Embryonic facial prominence (tissue), 1 donor: ENCODE measurements around the gene PHOSPHO2.

Experiments used
- DNase-seq: peaks from one replicate; pipeline ENCODE4 v3.0.0-alpha.2; 2016; ENCODE audit errors: extremely low spot score

PHOSPHO2 gene

DNA sequence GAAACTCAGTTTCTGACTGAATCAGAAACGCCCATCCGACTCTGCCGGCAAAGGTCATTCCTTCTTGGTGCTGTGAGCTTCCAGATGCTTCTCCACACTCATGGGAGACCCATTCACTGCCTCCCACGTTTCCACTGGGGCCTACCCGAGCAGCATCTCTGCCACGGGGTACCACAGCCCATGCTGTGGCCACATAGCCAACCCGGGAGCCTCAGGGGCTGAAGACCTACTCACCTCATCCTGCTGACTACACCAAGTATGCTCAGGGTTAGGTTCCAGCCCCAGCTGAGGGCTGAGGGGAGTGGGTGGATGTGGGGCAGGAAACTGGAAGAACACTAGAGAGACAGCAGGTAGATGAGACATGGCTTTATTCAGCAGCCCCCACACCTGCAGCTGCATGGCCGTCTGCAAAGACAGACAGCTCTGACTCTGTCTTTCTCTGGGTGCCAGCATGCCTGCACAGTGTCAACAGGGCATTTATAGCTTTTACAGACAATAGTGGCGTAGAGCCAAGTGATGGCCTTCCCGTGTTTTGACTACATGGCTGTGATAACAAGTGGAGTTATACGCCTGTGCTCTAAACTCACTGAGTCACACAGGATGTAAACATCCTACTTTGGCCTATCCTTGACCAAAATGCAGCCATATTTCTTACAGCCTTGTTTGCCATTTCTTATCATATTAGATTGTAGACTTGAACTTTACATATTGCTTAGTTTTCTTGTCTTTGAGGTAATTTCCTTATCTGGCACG is 22.8 kb downstream of the PHOSPHO2 start:
- no peak for DNase-seq

DNA sequence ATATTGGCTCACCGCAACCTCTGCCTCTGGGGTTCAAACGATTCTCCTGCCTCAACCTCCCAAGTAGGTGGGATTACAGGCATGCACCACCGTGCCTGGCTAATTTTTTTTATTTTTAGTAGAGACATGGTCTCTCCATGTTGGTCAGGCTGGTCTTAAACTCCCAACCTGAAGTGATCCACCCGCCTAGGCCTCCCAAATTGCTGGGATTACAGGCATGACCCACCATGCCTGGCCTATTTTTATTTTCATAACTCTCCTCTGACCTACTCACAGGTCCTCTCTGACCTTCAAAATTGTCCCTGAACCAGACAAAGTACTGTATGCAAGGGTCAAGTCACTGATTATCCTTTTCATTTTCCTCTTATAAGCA is 23.4 kb downstream of the PHOSPHO2 start:
- no peak for DNase-seq

DNA sequence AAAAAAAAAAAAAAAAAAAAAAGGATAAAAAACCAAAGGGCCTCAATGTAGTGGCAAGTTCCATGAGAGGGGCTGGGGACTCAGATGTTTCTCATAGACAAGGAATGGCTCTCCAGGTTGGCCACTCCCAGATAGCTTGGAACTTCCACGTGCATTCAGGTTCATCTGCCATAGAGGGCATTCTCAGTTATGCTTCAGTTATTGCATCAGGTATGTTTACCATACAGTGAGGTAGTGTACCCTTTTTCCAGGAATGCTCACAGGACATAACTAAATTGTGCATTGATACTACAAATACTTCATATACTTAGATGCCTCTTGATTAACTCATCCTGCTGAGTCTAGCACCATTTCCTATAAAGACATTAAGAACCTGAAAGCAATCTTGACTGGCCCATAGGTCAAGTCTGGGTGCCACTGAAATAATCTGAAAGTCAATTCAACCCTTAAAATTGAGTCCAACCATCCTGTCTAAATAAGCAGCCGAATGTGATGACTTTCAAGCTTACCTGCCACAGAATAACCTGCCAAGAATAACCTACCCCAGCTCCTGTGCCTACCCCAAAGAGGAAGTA is 24.7 kb downstream of the PHOSPHO2 start:
- no peak for DNase-seq

DNA sequence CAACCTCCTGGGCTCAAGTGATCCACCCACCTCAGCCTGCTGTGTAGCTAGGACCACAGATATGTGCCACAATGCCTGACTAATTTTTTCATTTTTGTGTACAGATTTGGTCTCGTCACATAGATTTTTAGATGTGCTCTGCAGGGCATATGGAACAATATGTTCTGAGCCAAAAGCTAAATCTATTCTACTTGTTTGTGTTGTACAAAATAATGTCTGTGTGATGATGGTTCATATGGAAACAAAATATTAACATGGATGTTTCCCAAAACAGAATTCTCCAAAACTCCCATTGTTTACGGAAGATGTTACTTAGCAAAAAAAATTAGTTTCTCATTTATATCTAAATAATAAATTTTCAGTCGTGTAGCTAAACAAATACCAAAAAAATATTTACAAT is 26.7 kb downstream of the PHOSPHO2 start:
- no peak for DNase-seq

DNA sequence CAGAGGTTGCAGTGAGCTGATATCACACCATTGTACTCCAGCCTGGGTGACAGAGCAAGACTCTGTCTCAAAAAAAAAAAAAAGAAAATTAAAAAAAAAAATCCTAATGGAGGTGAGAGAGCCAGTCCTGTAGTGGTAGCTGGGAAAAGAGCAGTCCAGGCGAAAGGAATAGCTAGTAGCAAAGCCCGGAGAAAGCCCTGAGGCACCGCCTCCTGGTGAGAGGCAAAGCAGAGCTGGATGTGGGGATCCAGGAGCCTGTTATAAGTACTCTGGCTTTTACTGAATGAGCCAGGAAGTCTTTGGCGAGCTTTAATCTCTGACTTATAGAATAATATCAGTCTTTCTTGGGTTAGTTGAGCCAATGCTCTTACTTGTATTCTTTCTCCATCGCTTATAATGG is 32.8 kb downstream of the PHOSPHO2 start:
- no peak for DNase-seq

DNA sequence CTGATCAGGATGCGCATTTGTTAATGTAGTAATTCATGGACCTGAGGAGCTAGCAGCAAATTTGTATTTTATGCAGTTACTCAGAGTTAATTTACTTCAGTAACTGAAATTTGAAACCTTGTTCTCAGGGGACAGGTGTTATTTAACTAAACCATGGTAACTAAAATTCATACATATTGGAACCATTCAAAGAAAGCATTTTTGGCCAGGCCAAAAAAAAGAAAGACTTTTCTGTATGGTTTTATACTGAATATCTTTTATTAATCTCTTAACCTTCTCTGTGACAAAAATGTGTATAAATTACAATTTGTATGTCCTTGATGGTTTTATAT is 35.0 kb downstream of the PHOSPHO2 start:
- DNase-seq, result no peak

DNA sequence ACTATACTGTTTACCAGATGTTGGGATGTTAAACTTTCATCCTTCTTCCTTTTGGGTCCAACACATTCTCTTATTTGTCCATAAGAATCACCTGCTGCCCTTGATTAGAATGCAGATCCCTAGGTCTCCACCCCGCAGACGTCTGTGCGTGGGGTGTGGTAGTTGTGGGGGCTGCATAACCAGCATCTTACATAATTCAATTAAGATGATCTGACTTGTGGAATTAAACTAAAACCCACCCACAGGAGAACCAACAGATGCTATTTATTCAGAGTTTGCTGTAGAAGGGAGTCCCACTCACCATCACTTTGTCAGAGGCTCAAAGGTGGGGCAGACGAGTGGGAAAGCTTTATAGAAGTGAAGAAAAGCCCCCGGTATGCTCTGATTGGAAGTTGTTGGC is 37.8 kb downstream of the PHOSPHO2 start:
- DNase-seq, result no peak

DNA sequence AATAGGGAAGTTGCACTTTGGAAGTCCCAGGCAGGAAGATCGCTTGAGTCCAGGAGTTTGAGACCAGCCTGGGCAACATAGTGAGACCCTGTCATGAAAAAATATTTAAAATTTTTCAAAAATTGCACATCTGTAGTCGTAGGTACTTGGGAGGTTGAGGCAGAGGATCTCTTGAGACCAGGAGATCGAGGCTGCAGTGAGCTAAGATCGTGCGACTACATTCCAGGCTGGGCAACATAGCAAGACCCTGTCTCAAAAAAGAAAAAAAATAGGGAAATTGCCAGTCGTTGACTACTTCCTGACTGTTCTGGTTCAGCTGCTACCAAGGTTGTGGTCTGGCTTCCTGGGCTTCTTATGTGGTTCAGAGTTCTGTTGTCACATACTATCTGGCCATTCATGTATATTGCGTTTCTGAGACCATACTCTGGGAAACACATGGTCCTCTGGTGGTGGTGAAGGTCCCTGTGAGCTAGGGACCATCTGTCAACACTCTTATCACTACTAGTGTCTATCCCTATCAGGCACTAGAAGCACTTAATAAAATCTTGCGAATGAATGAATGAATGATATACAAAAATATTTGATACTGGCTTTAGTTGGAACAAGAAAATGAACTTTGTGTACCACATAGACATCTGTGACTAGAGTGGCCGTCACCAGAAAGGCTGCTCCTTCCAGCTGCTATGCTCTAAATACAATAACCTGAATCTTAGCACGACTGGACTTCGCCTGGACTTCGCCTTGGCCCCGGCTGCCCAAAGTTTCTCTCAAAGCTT is 38.5 kb downstream of the PHOSPHO2 start:
- no peak for DNase-seq

DNA sequence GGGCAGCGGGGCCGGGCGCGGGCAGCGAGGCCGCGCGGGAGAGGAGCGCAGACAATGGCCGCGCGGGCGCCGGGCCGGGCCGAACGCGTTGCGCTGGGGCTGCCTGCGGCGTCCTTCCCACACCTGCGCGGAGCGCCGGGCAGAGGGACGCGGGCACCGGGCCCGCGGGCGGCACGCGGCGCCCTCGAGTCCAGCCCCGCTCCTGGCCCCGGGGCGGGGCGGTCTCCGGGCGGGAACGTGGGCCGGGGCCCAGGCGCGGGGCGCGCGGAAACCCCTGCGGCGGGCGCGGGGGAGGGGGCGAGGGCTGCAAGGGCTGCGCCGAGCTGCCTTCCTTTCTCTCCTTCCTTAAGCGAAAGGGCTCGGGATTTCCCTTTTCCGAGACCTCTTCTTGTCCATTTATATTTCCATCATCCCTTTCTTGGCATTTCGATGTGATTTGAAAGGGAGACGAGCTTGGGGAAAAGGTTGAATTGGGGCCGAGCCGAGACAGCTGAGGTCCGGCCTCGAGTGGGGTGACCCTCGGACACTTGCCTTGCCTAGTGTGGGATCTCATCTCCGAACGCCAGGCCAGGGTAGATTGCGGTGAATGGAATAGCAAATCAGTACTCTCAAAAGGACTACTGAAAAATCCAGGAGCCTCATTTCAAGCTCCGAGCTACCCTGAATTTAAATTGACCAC is 40.0 kb downstream of the PHOSPHO2 start:
- DNase-seq, result no peak

DNA sequence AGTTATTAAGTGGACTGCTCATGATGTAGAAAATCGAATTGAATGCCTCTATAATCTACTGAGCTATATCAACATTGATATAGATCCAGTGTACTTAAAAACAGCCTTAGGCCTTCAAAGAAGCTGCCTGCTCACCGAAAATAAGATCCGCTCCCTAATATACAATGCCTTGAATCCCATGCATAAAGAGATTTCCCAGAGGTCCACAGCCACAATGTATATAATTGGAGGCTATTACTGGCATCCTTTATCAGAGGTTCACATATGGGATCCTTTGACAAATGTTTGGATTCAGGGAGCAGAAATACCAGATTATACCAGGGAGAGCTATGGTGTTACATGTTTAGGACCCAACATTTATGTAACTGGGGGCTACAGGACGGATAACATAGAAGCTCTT is 41.4 kb downstream of the PHOSPHO2 start:
- DNase-seq, result no peak

DNA sequence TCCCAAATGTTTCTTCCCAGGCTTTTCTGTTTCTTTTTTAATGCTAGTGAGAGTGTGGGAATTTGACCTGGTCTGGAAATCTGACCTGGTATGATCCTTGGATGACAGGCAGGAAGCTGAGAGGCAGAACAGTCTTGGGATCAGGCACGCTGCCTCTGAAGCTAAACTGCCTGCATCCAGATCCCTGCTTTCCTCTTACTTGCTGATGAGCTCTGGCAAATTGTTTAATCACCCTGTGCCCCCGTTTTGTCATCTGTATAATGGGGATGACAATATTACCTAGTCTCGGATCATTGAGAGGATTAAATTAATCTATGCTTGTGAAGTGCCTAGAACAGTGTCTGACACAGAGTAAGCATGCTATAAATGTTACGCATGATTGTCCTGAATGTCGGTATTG is 42.6 kb downstream of the PHOSPHO2 start:
- no peak for DNase-seq

DNA sequence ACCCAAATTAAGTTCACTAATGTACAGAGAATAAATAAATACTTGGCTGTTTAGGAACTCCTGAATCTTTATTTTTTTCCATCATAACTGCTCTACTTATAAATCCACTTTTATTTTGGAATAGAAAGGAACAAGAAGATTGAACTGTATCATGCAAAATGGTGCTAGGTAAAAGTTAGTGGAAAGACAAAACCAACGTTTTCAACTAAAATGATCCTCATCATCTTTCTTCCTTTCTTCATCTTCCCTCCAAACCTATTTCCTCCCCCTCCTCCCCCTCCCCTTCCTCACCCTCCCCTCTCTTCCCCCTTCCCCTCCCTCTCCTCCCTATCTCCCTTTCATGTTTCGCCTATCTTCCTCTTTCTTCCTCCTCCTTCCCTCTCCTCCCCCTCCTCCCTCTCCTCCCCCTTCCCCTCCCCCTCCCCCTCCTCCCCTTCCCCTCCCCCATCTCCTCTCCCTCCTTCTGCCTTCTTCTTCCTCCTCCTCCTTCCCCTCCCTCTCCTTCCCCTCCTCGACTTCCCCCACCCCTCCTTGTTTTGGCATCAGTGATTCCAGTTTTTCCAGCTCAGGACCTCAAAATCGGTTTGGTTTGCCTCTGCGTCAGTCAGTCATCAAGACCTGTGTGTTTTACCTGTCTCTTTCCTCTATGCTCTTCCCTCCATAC is 44.4 kb downstream of the PHOSPHO2 start:
- DNase-seq, result no peak

DNA sequence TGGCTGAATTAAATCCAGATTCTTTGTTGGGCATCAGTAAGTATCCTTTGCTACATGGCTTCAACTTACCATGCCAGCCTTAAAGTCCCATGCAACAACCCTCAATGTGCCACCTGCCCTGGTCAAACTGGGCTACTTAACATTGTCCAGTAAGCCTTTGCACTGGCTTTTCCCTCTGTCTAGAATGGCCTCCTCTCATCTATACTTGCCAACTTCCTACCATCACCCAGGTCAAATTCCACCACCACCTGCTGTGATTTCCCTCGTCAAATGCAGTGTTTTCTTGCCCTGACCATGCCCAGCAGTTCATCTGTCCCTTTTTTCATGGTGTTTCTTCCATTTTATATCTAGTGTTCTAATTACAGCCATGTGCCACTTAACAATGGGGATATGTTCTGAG is 45.1 kb downstream of the PHOSPHO2 start:
- DNase-seq, result no peak

DNA sequence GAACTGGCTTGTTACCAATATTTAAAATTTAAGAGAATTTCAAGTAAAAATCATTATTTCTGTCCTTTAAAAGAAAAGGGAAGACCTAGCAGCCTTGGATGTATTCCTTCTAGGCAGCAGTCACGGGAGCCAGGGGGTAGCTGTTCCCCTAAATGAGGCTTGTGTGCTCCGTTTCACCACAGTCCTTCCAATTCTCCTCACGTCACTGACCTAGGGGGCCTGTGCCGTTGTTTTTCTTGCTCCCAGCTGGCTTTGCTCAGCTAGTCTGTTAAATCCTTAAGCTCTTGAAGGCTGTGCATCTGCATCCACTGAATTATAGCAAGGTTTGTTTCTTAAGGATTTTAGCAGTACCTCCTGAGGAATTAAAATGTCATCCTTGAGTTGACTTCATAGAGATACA is 49.3 kb downstream of the PHOSPHO2 start:
- DNase-seq, result no peak

DNA sequence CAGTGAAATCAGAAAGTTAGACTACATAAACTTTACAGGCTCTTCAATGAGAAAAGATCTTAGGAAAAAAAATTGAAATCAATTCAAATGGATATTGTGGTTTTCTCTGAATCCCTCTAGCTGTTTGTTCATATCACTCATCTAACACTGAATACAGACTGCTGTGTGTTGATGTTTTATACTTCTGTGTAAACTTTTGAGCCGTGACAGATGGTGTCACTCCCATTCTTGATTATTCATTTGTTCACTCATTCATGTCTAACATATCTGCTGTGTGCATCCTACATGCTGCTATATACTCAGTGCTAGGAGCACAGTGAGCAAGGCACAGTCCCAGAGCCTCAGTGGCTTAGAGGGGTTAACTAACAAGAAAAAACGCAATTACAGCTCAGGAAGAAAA is 52.0 kb downstream of the PHOSPHO2 start:
- DNase-seq, result no peak

DNA sequence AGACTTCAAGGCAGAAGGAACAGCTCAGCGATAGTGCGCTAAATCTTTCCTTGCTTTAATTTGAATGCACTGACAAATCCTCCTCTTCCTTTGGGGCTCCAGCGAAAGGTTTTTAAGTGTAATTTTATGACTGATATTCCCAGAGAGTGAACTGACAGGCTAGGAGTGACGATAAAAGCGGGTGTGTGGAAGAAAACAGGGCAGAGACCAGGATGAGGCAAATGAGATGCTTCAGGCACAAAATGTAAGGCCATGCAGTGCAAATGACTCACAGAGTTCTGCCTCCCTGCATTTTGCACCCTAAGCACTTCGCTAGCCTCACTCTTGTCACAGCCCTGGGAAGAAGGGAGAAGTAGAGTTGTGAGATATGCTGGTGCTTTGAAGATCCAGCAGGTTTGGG is 54.0 kb downstream of the PHOSPHO2 start:
- no peak for DNase-seq
